K562 (cell line): ENCODE results near the gene TNIP1. TPM values are rescaled to one million over a fixed set of nuclear protein-coding genes. Genes with fewer than 3 reads are reported as not detected.

Experiments used
- CBX5 ChIP-seq: IDR thresholded peaks from 2 replicates; pipeline ENCODE4 v1.6.1; 2014; ENCODE audit warnings: low read depth, borderline replicate concordance
- ELK1 ChIP-seq: sonication (generic); formaldehyde crosslinking; IDR thresholded peaks from 2 replicates; pipeline ENCODE4 v1.8.1; 2022; ENCODE audit warnings: missing genetic modification reagents
- ELK3 ChIP-seq: fragments of 450-650 bp; formaldehyde crosslinking; IDR thresholded peaks from 2 replicates; pipeline ENCODE4 v1.4.0; 2020; ENCODE audit warnings: mild to moderate bottlenecking
- GTF2B ChIP-seq: IDR thresholded peaks from 2 replicates; pipeline ENCODE4 v1.6.1; 2011; ENCODE audit not compliant: insufficient read length; ENCODE audit errors: extremely low read depth
- HINFP ChIP-seq: fragments of 450-650 bp; conservative IDR thresholded peaks from 2 replicates; pipeline ENCODE4 v1.6.1; 2016; ENCODE audit warnings: missing genetic modification characterization, low read depth, mild to moderate bottlenecking, control low read depth, missing compliant biosample characterization
- KLF1 ChIP-seq: fragments of 450-650 bp; IDR thresholded peaks from 2 replicates; pipeline ENCODE4 v1.6.1; 2016; ENCODE audit warnings: missing genetic modification characterization, missing compliant biosample characterization
- MYBL2 ChIP-seq, 2 experiments: fragments of 450-650 bp in 1 of 2; sonication (generic) in 1 of 2; formaldehyde crosslinking in 1 of 2; IDR thresholded peaks; 2 replicates each; pipeline versions ENCODE4 v1.6.1 to v1.8.1; 2017 to 2022; ENCODE audit warnings: borderline replicate concordance in 1 of 2, inconsistent platforms in 1 of 2, low read depth in 1 of 2, mild to moderate bottlenecking in 1 of 2, missing genetic modification reagents in 1 of 2, moderate library complexity in 1 of 2
- NBN ChIP-seq: fragments of 450-650 bp; IDR thresholded peaks from 2 replicates; pipeline ENCODE4 v1.6.1; 2016; ENCODE audit warnings: low read depth, mild to moderate bottlenecking
- ZC3H11A ChIP-seq: IDR thresholded peaks from 2 replicates; pipeline ENCODE4 v1.6.1; 2012; ENCODE audit warnings: low read depth, low read length, improper control_type of control experiment
- ZNF24 ChIP-seq: fragments of 450-650 bp; IDR thresholded peaks from 2 replicates; pipeline ENCODE4 v1.6.1; 2016
- polyA plus RNA-seq, 8 experiments: library from polyadenylated mRNA; depleted of rRNA in 4 of 8; stranded (reverse) in 5 of 8; unstranded in 3 of 8; fragments of >200 nt; fragmentation: Nextera tagmentation in 2 of 8; fragmentation: Illumina TruSeq in 1 of 8; extraction: Ambion mirVana in 2 of 8; extraction: Trizol in 1 of 8; gene quantifications; 2 replicates each; pipeline versions ENCODE4 v1.2.1 to v1.2.3, GENCODE V29; 2011 to 2014; ENCODE audit warnings: inconsistent platforms in 1 of 8, missing spikeins in 1 of 8
- total RNA-seq, 7 experiments: library from RNA; depleted of rRNA in 6 of 7; stranded (reverse); fragments of >200 nt in 6 of 7; fragmentation: Illumina TruSeq in 2 of 7; extraction: Trizol in 2 of 7; gene quantifications; 2 replicates each; pipeline versions ENCODE4 v1.2.1 to v1.2.3, GENCODE V29; 2011 to 2021; ENCODE audit warnings: low replicate concordance in 1 of 7
- TF ChIP-seq, protein P1 (sequence below): sonication (generic); formaldehyde crosslinking; IDR thresholded peaks from 2 replicates; pipeline ENCODE4 v1.8.1; 2023; ENCODE audit warnings: mild to moderate bottlenecking, missing genetic modification reagents
- TF ChIP-seq, protein P2 (sequence below): fragments of 200-800 bp; sonication (Bioruptor generic); IDR thresholded peaks from 2 replicates; pipeline ENCODE4 v1.6.1; 2016; ENCODE audit warnings: missing genetic modification characterization, missing compliant biosample characterization
- TF ChIP-seq, protein P3 (sequence below): fragments of 250-450 bp; sonication (Bioruptor Pico); IDR thresholded peaks from 2 replicates; pipeline ENCODE4 v1.5.0; 2022; ENCODE audit warnings: mild to moderate bottlenecking

Gene TNIP1
- total and polyA plus RNA-seq, 9 of the 15 experiments (the other 6 are each of a cell fraction or from before 2014, with no cell fraction given): 0.46 to 41.0 (median 24.6) TPM

DNA sequence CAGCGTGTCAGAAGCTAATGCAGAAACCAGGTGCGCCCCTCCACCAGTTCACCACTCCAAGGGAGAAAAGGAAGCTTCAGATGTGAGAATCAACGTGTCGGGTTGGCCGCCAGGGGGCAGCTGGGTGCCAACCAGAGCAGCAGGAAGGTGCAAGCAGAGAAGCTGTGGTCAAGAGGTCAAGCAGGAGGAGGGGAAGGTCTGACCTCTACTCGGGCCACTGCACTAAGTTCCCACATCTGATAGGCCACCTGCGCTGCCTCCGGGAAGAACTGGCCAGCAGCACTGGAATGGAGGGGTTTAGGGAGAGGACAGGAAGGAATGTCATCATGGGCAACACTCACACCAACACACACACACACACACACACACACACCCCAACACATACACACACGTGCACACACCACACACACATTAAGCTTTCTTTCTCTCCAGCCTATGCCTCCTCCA is 45.4 kb upstream of the TNIP1 start (continued):
- TF ChIP-seq, protein P1, sequence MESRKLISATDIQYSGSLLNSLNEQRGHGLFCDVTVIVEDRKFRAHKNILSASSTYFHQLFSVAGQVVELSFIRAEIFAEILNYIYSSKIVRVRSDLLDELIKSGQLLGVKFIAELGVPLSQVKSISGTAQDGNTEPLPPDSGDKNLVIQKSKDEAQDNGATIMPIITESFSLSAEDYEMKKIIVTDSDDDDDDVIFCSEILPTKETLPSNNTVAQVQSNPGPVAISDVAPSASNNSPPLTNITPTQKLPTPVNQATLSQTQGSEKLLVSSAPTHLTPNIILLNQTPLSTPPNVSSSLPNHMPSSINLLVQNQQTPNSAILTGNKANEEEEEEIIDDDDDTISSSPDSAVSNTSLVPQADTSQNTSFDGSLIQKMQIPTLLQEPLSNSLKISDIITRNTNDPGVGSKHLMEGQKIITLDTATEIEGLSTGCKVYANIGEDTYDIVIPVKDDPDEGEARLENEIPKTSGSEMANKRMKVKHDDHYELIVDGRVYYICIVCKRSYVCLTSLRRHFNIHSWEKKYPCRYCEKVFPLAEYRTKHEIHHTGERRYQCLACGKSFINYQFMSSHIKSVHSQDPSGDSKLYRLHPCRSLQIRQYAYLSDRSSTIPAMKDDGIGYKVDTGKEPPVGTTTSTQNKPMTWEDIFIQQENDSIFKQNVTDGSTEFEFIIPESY (CRISPR knock-in tag): no peak
- peak; percentile 51; the same call in 1 of the 2 replicates for TF ChIP-seq ZNF24
- TF ChIP-seq, protein P2, sequence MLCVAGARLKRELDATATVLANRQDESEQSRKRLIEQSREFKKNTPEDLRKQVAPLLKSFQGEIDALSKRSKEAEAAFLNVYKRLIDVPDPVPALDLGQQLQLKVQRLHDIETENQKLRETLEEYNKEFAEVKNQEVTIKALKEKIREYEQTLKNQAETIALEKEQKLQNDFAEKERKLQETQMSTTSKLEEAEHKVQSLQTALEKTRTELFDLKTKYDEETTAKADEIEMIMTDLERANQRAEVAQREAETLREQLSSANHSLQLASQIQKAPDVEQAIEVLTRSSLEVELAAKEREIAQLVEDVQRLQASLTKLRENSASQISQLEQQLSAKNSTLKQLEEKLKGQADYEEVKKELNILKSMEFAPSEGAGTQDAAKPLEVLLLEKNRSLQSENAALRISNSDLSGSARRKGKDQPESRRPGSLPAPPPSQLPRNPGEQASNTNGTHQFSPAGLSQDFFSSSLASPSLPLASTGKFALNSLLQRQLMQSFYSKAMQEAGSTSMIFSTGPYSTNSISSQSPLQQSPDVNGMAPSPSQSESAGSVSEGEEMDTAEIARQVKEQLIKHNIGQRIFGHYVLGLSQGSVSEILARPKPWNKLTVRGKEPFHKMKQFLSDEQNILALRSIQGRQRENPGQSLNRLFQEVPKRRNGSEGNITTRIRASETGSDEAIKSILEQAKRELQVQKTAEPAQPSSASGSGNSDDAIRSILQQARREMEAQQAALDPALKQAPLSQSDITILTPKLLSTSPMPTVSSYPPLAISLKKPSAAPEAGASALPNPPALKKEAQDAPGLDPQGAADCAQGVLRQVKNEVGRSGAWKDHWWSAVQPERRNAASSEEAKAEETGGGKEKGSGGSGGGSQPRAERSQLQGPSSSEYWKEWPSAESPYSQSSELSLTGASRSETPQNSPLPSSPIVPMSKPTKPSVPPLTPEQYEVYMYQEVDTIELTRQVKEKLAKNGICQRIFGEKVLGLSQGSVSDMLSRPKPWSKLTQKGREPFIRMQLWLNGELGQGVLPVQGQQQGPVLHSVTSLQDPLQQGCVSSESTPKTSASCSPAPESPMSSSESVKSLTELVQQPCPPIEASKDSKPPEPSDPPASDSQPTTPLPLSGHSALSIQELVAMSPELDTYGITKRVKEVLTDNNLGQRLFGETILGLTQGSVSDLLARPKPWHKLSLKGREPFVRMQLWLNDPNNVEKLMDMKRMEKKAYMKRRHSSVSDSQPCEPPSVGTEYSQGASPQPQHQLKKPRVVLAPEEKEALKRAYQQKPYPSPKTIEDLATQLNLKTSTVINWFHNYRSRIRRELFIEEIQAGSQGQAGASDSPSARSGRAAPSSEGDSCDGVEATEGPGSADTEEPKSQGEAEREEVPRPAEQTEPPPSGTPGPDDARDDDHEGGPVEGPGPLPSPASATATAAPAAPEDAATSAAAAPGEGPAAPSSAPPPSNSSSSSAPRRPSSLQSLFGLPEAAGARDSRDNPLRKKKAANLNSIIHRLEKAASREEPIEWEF (CRISPR knock-in tag): no peak
- TF ChIP-seq ELK1: no peak
- TF ChIP-seq MYBL2 (IDR thresholded peaks at IDR 0.05; ENCODE audit: low read depth): no peak
- no peak for TF ChIP-seq MYBL2 (CRISPR knock-in tag; IDR thresholded peaks at IDR 0.05; ENCODE audit: borderline replicate concordance)
- no peak for TF ChIP-seq ELK3 (CRISPR knock-in tag)
- TF ChIP-seq HINFP (tag): no peak
- TF ChIP-seq CBX5: 0 out of 2 replicates have a peak, but pooled peaks have one; percentile 38
- TF ChIP-seq NBN: no peak; the same call in 1 of the 2 replicates
- TF ChIP-seq KLF1: no peak
- TF ChIP-seq, protein P3, sequence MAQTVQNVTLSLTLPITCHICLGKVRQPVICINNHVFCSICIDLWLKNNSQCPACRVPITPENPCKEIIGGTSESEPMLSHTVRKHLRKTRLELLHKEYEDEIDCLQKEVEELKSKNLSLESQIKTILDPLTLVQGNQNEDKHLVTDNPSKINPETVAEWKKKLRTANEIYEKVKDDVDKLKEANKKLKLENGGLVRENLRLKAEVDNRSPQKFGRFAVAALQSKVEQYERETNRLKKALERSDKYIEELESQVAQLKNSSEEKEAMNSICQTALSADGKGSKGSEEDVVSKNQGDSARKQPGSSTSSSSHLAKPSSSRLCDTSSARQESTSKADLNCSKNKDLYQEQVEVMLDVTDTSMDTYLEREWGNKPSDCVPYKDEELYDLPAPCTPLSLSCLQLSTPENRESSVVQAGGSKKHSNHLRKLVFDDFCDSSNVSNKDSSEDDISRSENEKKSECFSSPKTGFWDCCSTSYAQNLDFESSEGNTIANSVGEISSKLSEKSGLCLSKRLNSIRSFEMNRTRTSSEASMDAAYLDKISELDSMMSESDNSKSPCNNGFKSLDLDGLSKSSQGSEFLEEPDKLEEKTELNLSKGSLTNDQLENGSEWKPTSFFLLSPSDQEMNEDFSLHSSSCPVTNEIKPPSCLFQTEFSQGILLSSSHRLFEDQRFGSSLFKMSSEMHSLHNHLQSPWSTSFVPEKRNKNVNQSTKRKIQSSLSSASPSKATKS (CRISPR knock-in tag): no peak
- no peak for TF ChIP-seq GTF2B
- no peak for TF ChIP-seq ZC3H11A
